Measurements from ENCODE around the gene TJAP1. TPM values are rescaled to one million over a fixed set of nuclear protein-coding genes. Genes with fewer than 3 reads are reported as not detected.

Gene TJAP1
- total RNA-seq, 4 donors from 2014 or later: 21.4 to 58.6 (median 45.7) TPM

GRCh38 chr6:43502666-43503065 is 25.3 kb downstream of the TJAP1 start:
- H3K9me3 ChIP-seq: no peaks in the 10 kb centered on the region
- no peaks in the 10 kb centered on the region for H3K27me3 ChIP-seq
- peaks cover 0 to 6% (median 0%) of the 10 kb centered on the region in 4 donors for H3K4me1 ChIP-seq
- DNase-seq: no peak
- TF ChIP-seq, protein P1, sequence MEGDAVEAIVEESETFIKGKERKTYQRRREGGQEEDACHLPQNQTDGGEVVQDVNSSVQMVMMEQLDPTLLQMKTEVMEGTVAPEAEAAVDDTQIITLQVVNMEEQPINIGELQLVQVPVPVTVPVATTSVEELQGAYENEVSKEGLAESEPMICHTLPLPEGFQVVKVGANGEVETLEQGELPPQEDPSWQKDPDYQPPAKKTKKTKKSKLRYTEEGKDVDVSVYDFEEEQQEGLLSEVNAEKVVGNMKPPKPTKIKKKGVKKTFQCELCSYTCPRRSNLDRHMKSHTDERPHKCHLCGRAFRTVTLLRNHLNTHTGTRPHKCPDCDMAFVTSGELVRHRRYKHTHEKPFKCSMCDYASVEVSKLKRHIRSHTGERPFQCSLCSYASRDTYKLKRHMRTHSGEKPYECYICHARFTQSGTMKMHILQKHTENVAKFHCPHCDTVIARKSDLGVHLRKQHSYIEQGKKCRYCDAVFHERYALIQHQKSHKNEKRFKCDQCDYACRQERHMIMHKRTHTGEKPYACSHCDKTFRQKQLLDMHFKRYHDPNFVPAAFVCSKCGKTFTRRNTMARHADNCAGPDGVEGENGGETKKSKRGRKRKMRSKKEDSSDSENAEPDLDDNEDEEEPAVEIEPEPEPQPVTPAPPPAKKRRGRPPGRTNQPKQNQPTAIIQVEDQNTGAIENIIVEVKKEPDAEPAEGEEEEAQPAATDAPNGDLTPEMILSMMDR (IDR thresholded peaks at IDR 0.05): no peak
- no peak for TF ChIP-seq POLR2A (IDR thresholded peaks at IDR 0.05)
- no peak overlapping the region for H3K4me3 ChIP-seq
- peaks cover 0 to 79% (median 0%) of the 10 kb centered on the region in 3 donors for H3K36me3 ChIP-seq
- no peak overlapping the region for H3K27ac ChIP-seq

DNA sequence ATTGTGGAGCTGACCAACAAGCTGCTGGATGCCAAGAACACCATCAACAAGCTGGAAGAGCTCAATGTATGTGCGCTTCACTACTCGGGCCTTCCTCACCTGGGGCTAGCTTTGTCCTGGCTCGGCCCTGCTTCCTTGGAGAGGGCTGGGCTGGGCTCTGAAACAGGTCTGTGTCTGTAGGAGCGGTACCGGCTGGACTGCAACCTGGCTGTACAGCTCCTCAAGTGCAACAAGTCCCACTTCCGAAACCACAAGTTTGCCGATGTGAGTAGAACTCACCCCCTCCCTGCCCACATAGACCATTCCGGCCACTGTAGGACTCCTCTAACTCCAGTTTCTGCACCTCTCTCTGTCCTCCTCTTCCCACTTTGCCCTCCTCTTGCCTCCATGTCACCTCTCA is 26.1 kb downstream of the TJAP1 start:
- Histone ChIP-seq H3K4me1 (peaks cover 0 to 6% (median 0%) of the 10 kb centered on the region in 4 donors), H3K36me3 (peaks cover 0 to 71% (median 0%) of the 10 kb centered on the region in 3 donors), H3K27me3 (no peaks in the 10 kb centered on the region), H3K27ac (no peak overlapping the region), H3K9me3 (no peaks in the 10 kb centered on the region), H3K4me3 (no peak overlapping the region)
- no peak for DNase-seq
- no peak for TF ChIP-seq POLR2A (IDR thresholded peaks at IDR 0.05)
- TF ChIP-seq, protein P1 (IDR thresholded peaks at IDR 0.05): no peak

GRCh38 chr6:43504756-43505593 is 27.6 kb downstream of the TJAP1 start:
- Histone ChIP-seq H3K4me3 (no peak overlapping the region), H3K9me3 (no peaks in the 10 kb centered on the region), H3K4me1 (peaks cover 0 to 17% (median 7%) of the 10 kb centered on the region in 4 donors), H3K27ac (no peak overlapping the region), H3K36me3 (peaks cover 0 to 55% (median 0%) of the 10 kb centered on the region in 3 donors), H3K27me3 (no peaks in the 10 kb centered on the region)
- no peak for TF ChIP-seq POLR2A (IDR thresholded peaks at IDR 0.05)
- TF ChIP-seq, protein P1 (IDR thresholded peaks at IDR 0.05): no peak
- DNase-seq: no peak

GRCh38 chr6:43505718-43506117 is 28.3 kb downstream of the TJAP1 start:
- peaks cover 0 to 48% (median 0%) of the 10 kb centered on the region in 3 donors for H3K36me3 ChIP-seq
- peaks cover 0 to 21% (median 13%) of the 10 kb centered on the region in 4 donors for H3K4me1 ChIP-seq
- H3K4me3 ChIP-seq: no peak overlapping the region
- DNase-seq: no peak
- H3K9me3 ChIP-seq: no peaks in the 10 kb centered on the region
- H3K27me3 ChIP-seq: no peaks in the 10 kb centered on the region
- TF ChIP-seq, protein P1 (IDR thresholded peaks at IDR 0.05): no peak
- no peak for TF ChIP-seq POLR2A (IDR thresholded peaks at IDR 0.05)
- H3K27ac ChIP-seq: no peak overlapping the region

- no peaks in the 10 kb centered on the region for H3K9me3 ChIP-seq
- DNase-seq: no peak
- TF ChIP-seq, protein P1 (IDR thresholded peaks at IDR 0.05): no peak
- TF ChIP-seq POLR2A (IDR thresholded peaks at IDR 0.05): no peak
- H3K36me3 ChIP-seq: peaks cover 0 to 43% (median 0%) of the 10 kb centered on the region in 3 donors
- no peak overlapping the region for H3K4me3 ChIP-seq
- no peaks in the 10 kb centered on the region for H3K27me3 ChIP-seq
- H3K27ac ChIP-seq: no peak overlapping the region
- peaks cover 0 to 26% (median 13%) of the 10 kb centered on the region in 4 donors for H3K4me1 ChIP-seq
These were observed 28.8 kb downstream of the TJAP1 start for GRCh38 chr6:43506171-43506570.

All from Peyer's patch (tissue), 4 donors.